Measurements from ENCODE around the gene GNB5. TPM values are rescaled to one million over a fixed set of nuclear protein-coding genes. Genes with fewer than 3 reads are reported as not detected.

GNB5 gene
- total RNA-seq, 2 donors from 2014 or later = 27.9 to 43.2 TPM

DNA sequence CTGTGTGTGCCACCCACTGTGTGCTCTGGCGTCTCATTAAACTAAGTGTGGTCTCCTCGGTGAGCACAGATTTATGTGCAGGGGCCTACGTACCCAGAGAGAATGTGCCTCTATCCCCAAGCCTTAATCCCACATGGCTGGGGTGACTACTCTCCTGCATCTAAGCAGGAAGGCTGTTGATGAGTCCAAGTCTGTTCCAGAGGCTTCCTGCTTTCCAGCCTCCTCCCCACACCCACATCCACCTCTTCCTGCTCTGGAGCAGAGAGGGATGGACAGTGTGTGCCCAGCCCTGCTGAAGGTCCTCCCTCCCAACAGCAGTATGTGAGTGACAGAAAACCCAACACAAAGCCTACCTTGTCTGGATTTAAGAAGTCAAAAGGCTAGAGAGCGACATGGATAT is 39.8 kb downstream of the GNB5 start:
- no peak for DNase-seq (ENCODE audit: low spot score)
- TF ChIP-seq, protein P1, sequence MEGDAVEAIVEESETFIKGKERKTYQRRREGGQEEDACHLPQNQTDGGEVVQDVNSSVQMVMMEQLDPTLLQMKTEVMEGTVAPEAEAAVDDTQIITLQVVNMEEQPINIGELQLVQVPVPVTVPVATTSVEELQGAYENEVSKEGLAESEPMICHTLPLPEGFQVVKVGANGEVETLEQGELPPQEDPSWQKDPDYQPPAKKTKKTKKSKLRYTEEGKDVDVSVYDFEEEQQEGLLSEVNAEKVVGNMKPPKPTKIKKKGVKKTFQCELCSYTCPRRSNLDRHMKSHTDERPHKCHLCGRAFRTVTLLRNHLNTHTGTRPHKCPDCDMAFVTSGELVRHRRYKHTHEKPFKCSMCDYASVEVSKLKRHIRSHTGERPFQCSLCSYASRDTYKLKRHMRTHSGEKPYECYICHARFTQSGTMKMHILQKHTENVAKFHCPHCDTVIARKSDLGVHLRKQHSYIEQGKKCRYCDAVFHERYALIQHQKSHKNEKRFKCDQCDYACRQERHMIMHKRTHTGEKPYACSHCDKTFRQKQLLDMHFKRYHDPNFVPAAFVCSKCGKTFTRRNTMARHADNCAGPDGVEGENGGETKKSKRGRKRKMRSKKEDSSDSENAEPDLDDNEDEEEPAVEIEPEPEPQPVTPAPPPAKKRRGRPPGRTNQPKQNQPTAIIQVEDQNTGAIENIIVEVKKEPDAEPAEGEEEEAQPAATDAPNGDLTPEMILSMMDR (IDR thresholded peaks at IDR 0.05) = no peak
- Histone ChIP-seq H3K36me3 (peaks cover 22% of the 10 kb centered on the region), H3K4me1 (ENCODE audit: control insufficient read depth in 1 of 2, low read depth in 2 of 2) (no peaks in the 10 kb centered on the region), H3K27me3 (replicated peaks; ENCODE audit: insufficient read depth) (no peaks in the 10 kb centered on the region), H3K9me3 (no peaks in the 10 kb centered on the region), H3K27ac (no peak overlapping the region), H3K4me3 (no peak overlapping the region)
- no peak for ATAC-seq (ENCODE audit: insufficient number of reproducible peaks, low FRiP score, low read depth)

- ATAC-seq (ENCODE audit: insufficient number of reproducible peaks, low FRiP score, low read depth) = no peak
- Histone ChIP-seq H3K4me3 (no peak overlapping the region), H3K36me3 (peaks cover 22% of the 10 kb centered on the region), H3K4me1 (ENCODE audit: control insufficient read depth in 1 of 2, low read depth in 2 of 2) (no peaks in the 10 kb centered on the region), H3K27me3 (replicated peaks; ENCODE audit: insufficient read depth) (no peaks in the 10 kb centered on the region), H3K9me3 (no peaks in the 10 kb centered on the region), H3K27ac (no peak overlapping the region)
- DNase-seq (ENCODE audit: low spot score) = no peak
- TF ChIP-seq, protein P1 (IDR thresholded peaks at IDR 0.05) = no peak
These were observed 40.3 kb downstream of the GNB5 start for GRCh38 chr15:52150871-52151270.

DNA sequence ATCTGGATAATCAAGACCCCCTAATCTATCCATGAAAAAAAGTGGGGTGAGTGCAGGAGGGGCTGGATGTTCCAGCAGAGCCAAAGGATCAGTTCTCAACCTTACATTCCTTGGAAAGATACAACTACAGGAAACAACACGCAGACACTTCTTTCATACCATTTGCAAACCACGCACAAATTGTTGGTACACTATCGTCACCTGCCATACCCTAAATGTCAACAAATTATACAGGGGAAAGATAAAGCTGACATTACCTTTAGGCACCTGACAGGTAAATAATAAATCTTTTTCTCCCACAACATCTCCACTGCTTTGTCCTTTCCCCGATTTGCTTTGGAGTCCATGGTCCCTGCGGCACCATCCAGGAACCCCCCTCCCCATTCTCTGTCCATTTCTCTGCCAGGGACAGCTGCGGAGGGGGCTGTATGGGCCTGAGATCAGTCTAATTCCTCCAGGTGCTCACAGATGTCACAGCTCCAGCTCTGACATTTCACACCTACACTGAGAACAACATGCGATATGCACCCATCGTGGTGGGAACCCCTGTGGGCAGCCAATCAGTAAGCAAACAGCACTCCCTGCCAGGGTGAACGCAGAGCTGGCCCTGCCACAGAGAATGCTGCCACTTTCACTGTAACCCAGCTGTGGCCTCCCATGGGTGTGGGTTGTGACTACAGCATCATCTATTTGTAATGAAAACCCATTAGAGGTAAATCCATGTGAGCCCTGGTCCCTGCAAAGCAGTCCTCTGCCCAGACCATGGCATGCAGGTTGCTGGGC is 41.0 kb downstream of the GNB5 start:
- no peak overlapping the region for H3K27ac ChIP-seq
- H3K4me3 ChIP-seq = no peak overlapping the region
- no peak for ATAC-seq (ENCODE audit: insufficient number of reproducible peaks, low FRiP score, low read depth)
- DNase-seq (ENCODE audit: low spot score) = no peak
- TF ChIP-seq, protein P1 (IDR thresholded peaks at IDR 0.05) = no peak
- no peaks in the 10 kb centered on the region for H3K9me3 ChIP-seq
- H3K36me3 ChIP-seq = peaks cover 22% of the 10 kb centered on the region
- H3K4me1 ChIP-seq (ENCODE audit: control insufficient read depth in 1 of 2, low read depth in 2 of 2) = no peaks in the 10 kb centered on the region
- H3K27me3 ChIP-seq (replicated peaks; ENCODE audit: insufficient read depth) = no peaks in the 10 kb centered on the region

GRCh38 chr15:52148403-52148802 is 42.8 kb downstream of the GNB5 start:
- TF ChIP-seq, protein P1 (IDR thresholded peaks at IDR 0.05) = no peak
- ATAC-seq (ENCODE audit: insufficient number of reproducible peaks, low FRiP score, low read depth) = no peak
- no peaks in the 10 kb centered on the region for H3K9me3 ChIP-seq
- no peak overlapping the region for H3K27ac ChIP-seq
- H3K36me3 ChIP-seq = peaks cover 22% of the 10 kb centered on the region
- no peaks in the 10 kb centered on the region for H3K4me1 ChIP-seq (ENCODE audit: control insufficient read depth in 1 of 2, low read depth in 2 of 2)
- no peaks in the 10 kb centered on the region for H3K27me3 ChIP-seq (replicated peaks; ENCODE audit: insufficient read depth)
- DNase-seq (ENCODE audit: low spot score) = no peak
- H3K4me3 ChIP-seq = no peak overlapping the region

- Histone ChIP-seq H3K27ac (no peak overlapping the region), H3K4me3 (no peak overlapping the region), H3K4me1 (ENCODE audit: control insufficient read depth in 1 of 2, low read depth in 2 of 2) (no peaks in the 10 kb centered on the region), H3K36me3 (peaks cover 22% of the 10 kb centered on the region), H3K27me3 (replicated peaks; ENCODE audit: insufficient read depth) (no peaks in the 10 kb centered on the region), H3K9me3 (no peaks in the 10 kb centered on the region)
- DNase-seq (ENCODE audit: low spot score) = no peak
- ATAC-seq (ENCODE audit: insufficient number of reproducible peaks, low FRiP score, low read depth) = no peak
- TF ChIP-seq, protein P1 (IDR thresholded peaks at IDR 0.05) = no peak
These were observed 44.4 kb downstream of the GNB5 start for GRCh38 chr15:52146776-52147175.

Measured in thoracic aorta (tissue), 2 donors.